HepG2 (cell line): ENCODE results near the gene ACBD6. TPM values are rescaled to one million over a fixed set of nuclear protein-coding genes. Genes with fewer than 3 reads are reported as not detected.

Experiments
- ATAC-seq: fragments of 200-7000 bp; cut with Tn5 transposase; 3 replicates; pipeline ENCODE4 v1.9.1; 2020; ENCODE audit warnings: mild to moderate bottlenecking, moderate library complexity
- BruUV-seq: library from RNA; stranded (reverse); fragments of 400-500 nt; replicated peaks from 2 replicates; lab custom pipeline; 2021; lab: Mats Ljungman, UMichigan
- CTCF ChIA-PET: fragments of 300-600 bp; formaldehyde crosslinking; extraction: SDS; loops from one replicate; lab custom pipeline; 2021; ENCODE audit warnings: low total read pairs, inconsistent platforms, low intra/inter-chr PET ratio; lab: Yijun Ruan, JAX
- POLR2A ChIA-PET: fragments of 350-600 bp; sonication (Branson Sonifier 250); formaldehyde crosslinking; loops from one replicate; lab custom pipeline; 2020; ENCODE audit warnings: antibody characterized with exemption, inconsistent platforms; lab: Yijun Ruan, JAX
- DNase-seq: peaks from one replicate; pipeline ENCODE4 v3.0.0-alpha.2; 2015; ENCODE audit warnings: low spot score
- FAIRE-seq: peaks from 3 replicates; lab custom pipeline; 2011; peaks lifted over from hg19 to GRCh38; lab: Jason Lieb, UNC
- H2AFZ ChIP-seq: one replicate; pipeline ENCODE4 v1.6.1; 2011; ENCODE audit warnings: low read length, inconsistent platforms
- H3K27ac ChIP-seq: fragments of 300-600 bp; 3 replicates; pipeline ENCODE4 v1.8.0; 2011; ENCODE audit warnings: mixed run types, mild to moderate bottlenecking, mixed read lengths, low read length, inconsistent platforms; ENCODE audit not compliant: insufficient read depth; ENCODE audit errors: extremely low read length
- H3K27me3 ChIP-seq, 2 experiments: fragments of 200-600 bp in 1 of 2; 2 replicates in 1 of 2; 3 replicates in 1 of 2; pipeline versions ENCODE4 v1.6.0 to v1.8.0; 2011; ENCODE audit warnings: low read length in 2 of 2, mild to moderate bottlenecking in 2 of 2, moderate library complexity in 2 of 2, inconsistent platforms in 1 of 2; ENCODE audit not compliant: insufficient read depth in 2 of 2, control insufficient read depth in 1 of 2
- H3K36me3 ChIP-seq, 2 experiments: fragments of 200-600 bp in 1 of 2; replicated peaks in 1 of 2; 2 replicates in 1 of 2; 3 replicates in 1 of 2; pipeline versions ENCODE4 v1.5.1 to v1.8.0; 2011; ENCODE audit warnings: low read length in 2 of 2, inconsistent platforms in 1 of 2; ENCODE audit not compliant: insufficient read depth in 2 of 2, control insufficient read depth in 1 of 2
- H3K4me1 ChIP-seq: 2 replicates; pipeline ENCODE4 v1.5.1; 2012; ENCODE audit warnings: low read length, inconsistent platforms; ENCODE audit not compliant: insufficient read depth
- H3K4me2 ChIP-seq: 2 replicates; pipeline ENCODE4 v1.6.0; 2011; ENCODE audit warnings: low read depth, low read length, inconsistent platforms
- H3K4me3 ChIP-seq, 3 experiments: fragments of 200-600 bp in 1 of 3; sonication (generic), shearing (Covaris generic) in 1 of 3; replicated peaks in 1 of 3; 2 replicates each; pipeline ENCODE4 v1.5.1; 2011 to 2016; ENCODE audit warnings: low read length in 3 of 3, inconsistent platforms in 2 of 3, low read depth in 2 of 3, mild to moderate bottlenecking in 2 of 3, control low read depth in 1 of 3, mixed read lengths in 1 of 3; ENCODE audit not compliant: insufficient read depth in 1 of 3
- H3K79me2 ChIP-seq: one replicate; pipeline ENCODE4 v1.6.1; 2011; ENCODE audit warnings: low read length, inconsistent platforms; ENCODE audit not compliant: insufficient read depth
- H3K9ac ChIP-seq: 2 replicates; pipeline ENCODE4 v1.6.0; 2011; ENCODE audit warnings: mild to moderate bottlenecking, low read depth, low read length, inconsistent platforms; ENCODE audit not compliant: insufficient read depth
- H3K9me3 ChIP-seq: 2 replicates; pipeline ENCODE4 v1.5.1; 2012; ENCODE audit warnings: mild to moderate bottlenecking, low read length
- H4K20me1 ChIP-seq: 2 replicates; pipeline ENCODE4 v1.6.0; 2011; ENCODE audit warnings: inconsistent platforms, mild to moderate bottlenecking, low read length, moderate library complexity; ENCODE audit not compliant: insufficient read depth
- BRCA1 ChIP-seq: sonication (generic); formaldehyde crosslinking; IDR thresholded peaks from 2 replicates; pipeline ENCODE4 v1.4.0; 2020; ENCODE audit warnings: missing genetic modification reagents
- CAMTA2 ChIP-seq: sonication (generic); formaldehyde crosslinking; IDR thresholded peaks from 2 replicates; pipeline ENCODE4 v1.4.0; 2020; ENCODE audit warnings: mild to moderate bottlenecking, missing genetic modification reagents, borderline replicate concordance
- ERF ChIP-seq: IDR thresholded peaks from 2 replicates; pipeline ENCODE4 v1.6.1; 2018; ENCODE audit warnings: missing biosample characterization, missing genetic modification reagents
- GATAD2A ChIP-seq: IDR thresholded peaks from 2 replicates; pipeline ENCODE4 v1.6.1; 2016
- HCFC1 ChIP-seq: fragments of 150-350 bp; IDR thresholded peaks from 2 replicates; pipeline ENCODE4 v1.6.1; 2014; ENCODE audit warnings: low read depth, low read length
- HNF1B ChIP-seq: sonication (generic); formaldehyde crosslinking; IDR thresholded peaks from 2 replicates; pipeline ENCODE4 v1.5.1; 2020; ENCODE audit warnings: mild to moderate bottlenecking, moderate library complexity, missing genetic modification reagents
- KDM3A ChIP-seq: IDR thresholded peaks from 2 replicates; pipeline ENCODE4 v1.6.1; 2018; ENCODE audit warnings: low read depth, missing compliant biosample characterization
- MAFK ChIP-seq, 2 experiments: IDR thresholded peaks in 1 of 2; conservative IDR thresholded peaks in 1 of 2; 2 replicates each; pipeline ENCODE4 v1.6.1; 2011; ENCODE audit warnings: improper control_type of control experiment in 2 of 2, low read length in 2 of 2
- SKI ChIP-seq: fragments of 450-650 bp; IDR thresholded peaks from one replicate; pipeline ENCODE4 v1.6.1; 2018; ENCODE audit warnings: mild to moderate bottlenecking; ENCODE audit not compliant: partially characterized antibody
- STAT6 ChIP-seq: sonication (generic); formaldehyde crosslinking; IDR thresholded peaks from 2 replicates; pipeline ENCODE4 v1.4.0; 2020; ENCODE audit warnings: missing genetic modification reagents, mild to moderate bottlenecking, borderline replicate concordance
- ZEB1 ChIP-seq: IDR thresholded peaks from 2 replicates; pipeline ENCODE4 v1.6.1; 2012; ENCODE audit warnings: mild to moderate bottlenecking, low read depth, inconsistent platforms; ENCODE audit not compliant: insufficient replicate concordance
- ZNF121 ChIP-seq: sonication (generic); formaldehyde crosslinking; IDR thresholded peaks from 2 replicates; pipeline ENCODE4 v1.5.0; 2020; ENCODE audit warnings: mild to moderate bottlenecking, missing genetic modification reagents
- ZNF337 ChIP-seq: sonication (generic); formaldehyde crosslinking; IDR thresholded peaks from 2 replicates; pipeline ENCODE4 v1.5.1; 2020; ENCODE audit warnings: missing genetic modification reagents, low read depth, mild to moderate bottlenecking, borderline replicate concordance
- ZSCAN25 ChIP-seq: sonication (generic); formaldehyde crosslinking; IDR thresholded peaks from 2 replicates; pipeline ENCODE4 v1.8.0; 2022; ENCODE audit warnings: mild to moderate bottlenecking, missing genetic modification reagents
- WGBS: methylation state at CpG from one replicate; pipeline ENCODE4 v1.1.6; 2017; ENCODE audit warnings: low lambda C conversion rate; 5-methylcytosine and 5-hydroxymethylcytosine counted together
- in situ Hi-C: cut with HindIII; loops from 2 replicates; pipeline ENCODE4 v1.10.0; 2017; ENCODE audit warnings: low pct_unique_long_range_greater_than_20kb; ENCODE audit not compliant: extremely low pct_ligation_motif_present
- intact Hi-C: fragments of 100-400 bp; cut with micrococcal nuclease; formaldehyde crosslinking; loops from one replicate; pipeline ENCODE4 v1.10.0; 2022; ENCODE audit not compliant: unreplicated experiment
- polyA plus RNA-seq, 8 experiments: library from polyadenylated mRNA; depleted of rRNA in 3 of 8; stranded (reverse) in 7 of 8; unstranded in 1 of 8; fragments of >200 nt; fragmentation: Illumina TruSeq in 4 of 8; extraction: Trizol in 4 of 8; gene quantifications; 2 replicates each; pipeline versions ENCODE4 v1.2.1 to v1.2.3, GENCODE V29; 2011 to 2016; ENCODE audit warnings: low read depth in 4 of 8, missing spikeins in 1 of 8, mixed read lengths in 1 of 8; ENCODE audit not compliant: insufficient read depth in 1 of 8
- total RNA-seq, 5 experiments: library from RNA; depleted of rRNA; stranded (reverse); fragments of >200 nt; fragmentation: Illumina TruSeq; extraction: Trizol; gene quantifications; 2 replicates each; pipeline ENCODE4 v1.2.3, GENCODE V29; 2016; ENCODE audit warnings: low read depth in 1 of 5

ACBD6 gene
- total and polyA plus RNA-seq, 2 of the 13 experiments (the other 11 are each of a cell fraction or from before 2014, with no cell fraction given): 33.5 to 47.2 TPM

GRCh38 chr1:180343921-180344769 is 158.2 kb downstream of the ACBD6 start:
- no peak overlapping the region for H3K9ac ChIP-seq
- no peak overlapping the region for H3K4me2 ChIP-seq
- no peaks in the 10 kb centered on the region for H3K4me1 ChIP-seq
- no peaks in the 10 kb centered on the region for H4K20me1 ChIP-seq
- WGBS: 100% methylated on average over 1 of the region's 1 CpG
- no peak overlapping the region for H3K4me3 ChIP-seq
- CTCF ChIA-PET: no interaction called here
- DNase-seq (no peak), FAIRE-seq (no peak)
- no peaks in the 10 kb centered on the region for H3K36me3 ChIP-seq
- in situ Hi-C loops: no loop called here
- no peaks in the 10 kb centered on the region for H3K9me3 ChIP-seq
- TF ChIP-seq ZNF337 (CRISPR knock-in tag) (no peak), MAFK (conservative IDR thresholded peaks at IDR 0.05 in 1 of 2, IDR thresholded peaks at IDR 0.05 in 1 of 2; ENCODE audit: low read length in 2 of 2) (0 out of 4 replicates have a peak, but pooled peaks have one; percentile 6 to 7)
- TF ChIP-seq, all 625 proteins: peak for 1
- ATAC-seq: no peak
- Histone ChIP-seq H2AFZ (no peak overlapping the region), H3K27ac (no peak overlapping the region), H3K27me3 (no peaks in the 10 kb centered on the region), H3K79me2 (no peaks in the 10 kb centered on the region)
- POLR2A ChIA-PET: no interaction called here
- BruUV-seq: no TSS peak
- intact Hi-C loops: no loop called here

GRCh38 chr1:180327089-180327488 is 175.3 kb downstream of the ACBD6 start:
- 97% methylated on average over 6 of the region's 6 CpGs for whole genome bisulfite sequencing
- Histone ChIP-seq H3K4me1 (no peaks in the 10 kb centered on the region), H4K20me1 (no peaks in the 10 kb centered on the region), H3K79me2 (no peaks in the 10 kb centered on the region), H3K9ac (no peak overlapping the region), H3K27me3 (no peaks in the 10 kb centered on the region), H3K27ac (no peak overlapping the region), H3K4me2 (no peak overlapping the region), H3K4me3 (no peak overlapping the region), H2AFZ (no peak overlapping the region), H3K9me3 (peaks cover 5% of the 10 kb centered on the region; the same call in 1 of the 2 replicates), H3K36me3 (no peaks in the 10 kb centered on the region; a peak in 1 of 5 replicates)
- in situ Hi-C loops (no loop called here), intact Hi-C loops (no loop called here)
- no TSS peak for BruUV-seq
- ChIA-PET POLR2A (no interaction called here), CTCF (no interaction called here)
- no peak for DNase-seq
- ATAC-seq: no peak
- no peak for FAIRE-seq
- TF ChIP-seq SKI: no peak
- no peak for TF ChIP-seq BRCA1 (CRISPR knock-in tag)
- TF ChIP-seq KDM3A (CRISPR knock-in tag): no peak
- TF ChIP-seq ZSCAN25: no peak
- TF ChIP-seq ZNF121 (CRISPR knock-in tag): no peak
- TF ChIP-seq ZEB1: no peak
- TF ChIP-seq ERF: no peak
- TF ChIP-seq GATAD2A (CRISPR knock-in tag): no peak
- TF ChIP-seq HNF1B (CRISPR knock-in tag): no peak
- TF ChIP-seq HCFC1: no peak
- TF ChIP-seq CAMTA2 (CRISPR knock-in tag): no peak
- TF ChIP-seq STAT6 (CRISPR knock-in tag): no peak
